NCI-H69 (cell line): ENCODE data around the gene NUDT14.

Experiments
- DNase-seq: peaks from one replicate; lab custom pipeline; 2025; lab: John Stamatoyannopoulos, UW

NUDT14 gene

GRCh38 chr14:105146976-105147635 is 34.0 kb downstream of the NUDT14 start:
- DNase-seq: no peak

GRCh38 chr14:105146181-105146975 is 34.7 kb downstream of the NUDT14 start:
- DNase-seq: no peak

- no peak for DNase-seq
Observed at GRCh38 chr14:105145381-105146180, 35.5 kb downstream of the NUDT14 start.

DNA sequence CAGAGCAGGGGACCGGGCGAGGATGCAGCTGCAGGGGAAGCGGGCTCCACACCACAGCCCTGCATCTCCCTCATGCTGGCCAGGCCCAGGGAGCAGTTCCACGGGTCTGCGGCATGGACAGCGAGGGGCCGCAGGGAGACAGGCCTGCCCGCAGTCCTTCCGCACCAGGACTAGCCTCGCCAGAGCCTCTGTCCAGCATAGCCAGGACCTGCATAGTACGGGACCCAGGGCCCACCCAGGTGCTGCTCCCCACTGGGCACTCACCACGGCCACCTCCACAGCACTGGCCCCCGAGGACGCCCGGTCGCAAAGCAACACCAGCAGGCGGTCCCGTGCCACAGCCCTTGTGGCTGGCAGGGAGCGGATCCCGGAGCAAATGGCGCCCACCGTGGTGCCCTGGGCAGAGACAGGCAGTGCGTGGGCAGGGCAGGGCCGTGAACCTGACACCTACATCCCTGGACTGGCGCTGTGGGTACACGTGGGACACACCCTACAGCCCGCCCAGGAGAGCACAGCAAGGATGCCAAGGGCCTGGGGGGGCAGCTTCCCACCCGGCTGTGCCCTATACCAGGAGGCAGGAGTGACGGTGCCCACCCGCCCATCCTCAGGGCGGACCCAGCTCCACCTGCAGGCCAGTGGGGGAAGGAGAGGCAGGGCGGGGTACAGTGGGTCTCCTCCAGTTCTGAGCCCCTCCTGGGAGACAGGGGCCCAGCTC is 36.3 kb downstream of the NUDT14 start:
- no peak for DNase-seq

GRCh38 chr14:105144026-105144665 is 37.0 kb downstream of the NUDT14 start:
- no peak for DNase-seq

GRCh38 chr14:105143451-105144025 is 37.6 kb downstream of the NUDT14 start:
- no peak for DNase-seq

DNA sequence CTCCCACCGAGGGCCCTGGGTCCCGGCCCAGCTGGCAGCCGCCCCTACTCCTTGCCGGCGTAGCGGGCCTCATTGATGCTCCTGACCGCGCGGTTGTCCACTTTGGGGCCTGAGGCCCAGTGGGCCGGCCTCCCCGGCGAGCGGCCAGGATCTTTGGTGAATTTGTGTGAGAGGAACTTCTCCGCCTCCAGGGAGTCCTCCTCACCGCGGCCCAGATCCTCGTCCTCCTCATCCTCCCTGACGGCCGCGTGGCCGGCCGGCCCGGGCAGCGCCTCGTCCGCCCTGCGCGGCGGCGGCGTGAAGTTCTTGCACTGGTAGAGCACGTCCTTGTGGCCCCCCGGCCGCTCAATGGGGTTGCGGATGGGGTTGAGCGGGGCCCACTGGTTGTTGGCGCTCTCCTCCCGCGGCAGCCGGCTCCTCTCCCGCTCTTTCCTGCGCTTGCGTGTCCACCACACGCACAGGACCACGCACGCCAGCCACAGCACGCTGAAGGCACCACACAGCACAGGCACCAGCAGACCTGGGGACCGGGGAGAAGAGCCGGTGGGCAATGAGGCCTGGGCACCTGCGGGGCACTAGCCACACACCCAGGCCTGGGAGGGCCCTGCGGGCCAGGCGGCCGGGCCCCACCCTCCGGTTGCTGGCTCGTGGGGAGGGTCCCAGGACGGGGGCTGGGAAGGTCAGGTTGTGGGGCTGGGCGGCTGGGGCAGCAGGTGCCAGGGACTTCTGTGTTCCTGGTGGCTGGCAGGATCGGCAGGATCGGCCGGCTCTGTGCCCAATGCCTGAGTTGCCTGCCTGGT is 38.3 kb downstream of the NUDT14 start:
- no peak for DNase-seq

GRCh38 chr14:105141486-105142281 is 39.4 kb downstream of the NUDT14 start:
- no peak for DNase-seq

- DNase-seq: no peak
Observed at GRCh38 chr14:105141026-105141425, 40.1 kb downstream of the NUDT14 start.

- DNase-seq: no peak
Observed at GRCh38 chr14:105140581-105140980, 40.5 kb downstream of the NUDT14 start.

DNA sequence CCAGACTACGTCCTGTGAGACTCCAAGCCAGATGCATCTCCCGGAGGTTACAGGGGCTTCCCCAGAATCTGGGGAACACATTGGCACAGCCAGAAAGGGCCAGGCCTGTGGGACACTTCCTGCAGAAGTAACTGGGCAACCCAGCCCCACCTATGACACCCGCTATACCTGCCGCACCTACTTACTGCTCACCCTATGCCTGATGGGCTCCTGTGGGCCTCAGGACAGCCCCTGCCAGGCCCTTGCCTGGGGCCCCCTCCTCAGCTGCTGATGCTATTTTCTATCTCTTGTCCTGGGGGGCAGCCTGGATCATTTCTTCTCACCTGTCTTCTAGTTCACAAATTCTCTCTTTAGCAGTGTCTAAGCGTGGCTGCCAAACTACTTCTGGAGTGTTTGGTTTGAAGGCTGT is 41.3 kb downstream of the NUDT14 start:
- DNase-seq: no peak

GRCh38 chr14:105139212-105139825 is 41.8 kb downstream of the NUDT14 start:
- no peak for DNase-seq

GRCh38 chr14:105138551-105139111 is 42.5 kb downstream of the NUDT14 start:
- no peak for DNase-seq

DNA sequence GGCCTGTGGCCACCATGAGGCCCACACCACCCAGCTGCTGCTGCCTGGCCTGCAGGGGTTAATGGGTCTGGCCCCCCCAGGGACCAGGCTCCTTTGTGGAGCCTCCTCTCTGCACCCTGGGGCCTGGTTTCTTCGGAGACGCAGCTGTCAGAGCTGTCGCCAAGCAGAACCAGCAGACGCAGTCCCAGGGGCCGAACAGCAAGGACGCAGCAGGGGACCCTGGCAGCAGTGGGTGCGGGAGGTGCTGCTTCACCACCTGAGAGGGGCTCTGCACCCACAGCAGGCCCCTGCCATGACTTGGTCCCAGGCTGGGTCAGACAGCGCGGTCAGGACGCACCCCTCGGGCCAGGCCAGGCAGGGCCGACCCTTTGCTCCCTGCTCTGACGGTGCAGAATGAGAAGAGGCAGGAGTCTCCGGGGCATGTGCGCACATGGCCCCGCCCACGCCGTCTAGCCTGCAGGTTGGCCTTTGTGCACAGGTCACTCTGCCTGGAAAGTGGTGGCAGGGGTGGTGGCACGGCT is 43.0 kb downstream of the NUDT14 start:
- no peak for DNase-seq

DNA sequence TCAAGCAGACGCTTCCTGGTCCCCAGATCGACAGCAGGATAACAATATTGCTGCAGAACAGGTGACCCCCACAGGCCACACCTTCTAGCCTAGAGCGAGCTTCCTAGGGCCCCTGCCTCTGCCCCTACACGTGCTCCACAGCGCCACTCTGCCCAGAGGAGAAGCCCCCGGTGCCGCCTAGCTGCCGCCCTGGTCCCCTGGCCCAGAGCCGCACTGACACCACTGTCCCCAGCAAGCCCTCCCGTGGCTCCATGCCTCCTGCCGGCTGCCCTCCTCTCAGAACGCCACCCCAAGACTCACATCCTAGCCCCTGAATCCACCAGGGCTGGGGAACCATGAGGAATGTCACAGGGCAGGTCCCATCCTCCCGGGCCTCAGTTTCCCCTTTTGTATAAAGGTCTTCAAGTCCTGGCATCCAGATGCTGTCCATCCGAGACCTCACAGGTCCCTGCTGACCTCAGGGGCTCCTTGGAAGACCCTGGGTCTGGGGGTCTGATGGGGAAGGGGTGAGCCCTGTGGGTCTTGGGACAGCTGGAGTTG is 43.6 kb downstream of the NUDT14 start:
- DNase-seq: no peak

DNA sequence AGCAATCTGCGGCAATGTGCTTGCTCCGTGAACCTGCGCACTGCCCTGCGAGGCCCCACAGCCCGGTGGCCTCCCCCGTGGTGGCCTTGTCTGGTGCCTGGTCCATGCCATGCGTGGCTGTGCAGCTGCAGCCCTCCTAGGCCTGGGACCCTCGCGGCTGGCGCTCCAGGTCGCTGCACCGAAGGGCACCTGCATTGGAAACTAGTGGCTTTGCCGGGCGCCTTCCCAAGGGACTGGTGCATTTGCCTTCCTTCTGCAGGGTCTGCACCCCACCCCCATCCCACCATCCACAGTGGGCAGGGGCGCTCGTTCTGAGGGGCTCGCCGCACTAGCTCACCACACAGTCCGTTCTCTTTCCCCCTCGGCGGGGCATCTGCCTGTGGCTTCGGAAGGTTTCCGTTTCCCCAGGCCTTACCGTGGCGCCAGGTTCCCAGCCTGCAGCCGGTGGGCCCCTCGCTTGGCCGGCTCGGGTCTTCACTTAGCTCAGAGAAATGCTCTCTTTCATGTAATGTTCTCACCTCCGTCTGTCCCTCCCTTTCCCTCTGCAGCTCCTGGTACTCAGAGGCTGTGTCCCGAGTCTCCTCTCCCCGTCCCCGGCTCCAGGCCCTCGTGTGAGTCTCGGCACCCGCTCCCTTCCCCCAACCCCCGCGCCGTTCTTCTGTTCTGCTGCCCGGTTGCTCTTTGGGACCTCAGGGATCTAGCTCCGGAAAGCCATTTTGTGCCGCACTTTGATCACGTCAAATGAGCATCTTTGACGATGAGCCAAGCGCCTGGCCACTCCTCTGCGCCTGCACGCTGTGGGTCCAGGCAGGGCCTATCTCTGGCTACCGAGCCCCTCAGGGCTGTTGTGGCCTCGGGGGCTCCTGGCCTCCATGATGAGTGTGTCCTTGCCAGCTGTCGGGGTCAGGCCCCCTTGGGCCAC is 44.5 kb downstream of the NUDT14 start:
- no peak for DNase-seq
